ENCODE measurements around the gene CORO2B.
"Not testable (repeated sequence)": the region's sequence is repeated elsewhere in the genome, so short reads cannot be mapped to it uniquely, and the experiment has no call there.

The CORO2B gene

DNA sequence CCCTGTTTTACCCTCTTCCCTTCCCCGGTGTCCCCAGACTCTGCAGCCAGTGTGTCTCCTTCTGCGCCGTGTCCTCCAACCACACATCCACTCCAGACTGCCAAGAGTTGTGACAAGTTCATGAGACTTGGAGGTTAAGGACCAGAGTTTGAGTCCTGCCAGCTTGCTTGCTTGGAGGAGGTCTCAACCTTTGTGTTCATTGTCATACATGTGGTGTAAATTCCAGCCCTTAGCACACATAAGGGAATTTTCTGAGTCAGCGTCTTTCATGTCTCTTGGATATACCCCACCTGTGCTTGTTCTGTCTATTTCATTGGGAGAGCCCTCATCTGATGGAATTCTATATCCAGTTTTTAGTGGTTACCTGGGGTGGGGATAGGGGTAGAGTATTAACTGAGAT, 13.3 kb downstream of the CORO2B start:
- DNase-seq (ENCODE audit: low read depth in 2 of 2), result no peak

DNA sequence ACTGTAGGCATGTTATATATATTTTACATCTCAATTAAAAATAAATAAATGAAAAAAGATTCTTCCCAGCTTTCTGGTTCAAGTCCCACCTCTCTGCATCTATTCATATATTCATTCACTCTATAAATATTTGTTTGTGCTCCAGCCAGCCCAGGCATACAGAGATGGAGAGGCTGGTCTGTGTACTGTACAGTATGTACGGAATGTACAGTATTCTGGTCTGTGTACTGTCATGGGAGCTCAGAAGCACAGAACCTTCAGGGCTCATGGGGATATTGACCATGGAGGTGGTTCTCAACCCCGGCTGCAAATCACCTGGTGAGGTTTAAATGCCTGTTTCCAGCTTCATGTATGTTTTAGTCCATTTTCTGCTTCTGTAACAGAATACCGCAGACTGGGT, 13.8 kb downstream of the CORO2B start:
- no peak for DNase-seq (ENCODE audit: low read depth in 2 of 2)

DNA sequence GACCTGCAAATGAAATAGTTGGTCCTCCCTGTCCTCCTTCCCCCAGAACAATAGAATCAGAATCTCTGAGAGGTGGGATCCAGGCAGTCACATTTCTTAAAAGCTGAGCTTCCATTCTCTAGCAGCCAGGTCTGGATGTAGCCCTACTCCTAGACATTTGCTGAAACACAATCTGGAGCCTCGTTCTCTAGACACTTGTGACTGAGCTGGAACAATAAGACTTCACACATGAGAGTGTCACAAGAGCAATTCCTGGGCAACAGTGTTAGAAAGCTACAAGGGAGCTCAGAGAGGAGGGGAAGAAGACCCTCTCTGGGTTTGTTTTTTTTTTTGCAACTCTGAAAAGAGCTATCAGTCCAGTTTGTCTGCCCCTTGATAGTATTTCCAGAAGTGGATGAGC, 14.5 kb downstream of the CORO2B start:
- DNase-seq (ENCODE audit: low read depth in 2 of 2), result no peak

DNA sequence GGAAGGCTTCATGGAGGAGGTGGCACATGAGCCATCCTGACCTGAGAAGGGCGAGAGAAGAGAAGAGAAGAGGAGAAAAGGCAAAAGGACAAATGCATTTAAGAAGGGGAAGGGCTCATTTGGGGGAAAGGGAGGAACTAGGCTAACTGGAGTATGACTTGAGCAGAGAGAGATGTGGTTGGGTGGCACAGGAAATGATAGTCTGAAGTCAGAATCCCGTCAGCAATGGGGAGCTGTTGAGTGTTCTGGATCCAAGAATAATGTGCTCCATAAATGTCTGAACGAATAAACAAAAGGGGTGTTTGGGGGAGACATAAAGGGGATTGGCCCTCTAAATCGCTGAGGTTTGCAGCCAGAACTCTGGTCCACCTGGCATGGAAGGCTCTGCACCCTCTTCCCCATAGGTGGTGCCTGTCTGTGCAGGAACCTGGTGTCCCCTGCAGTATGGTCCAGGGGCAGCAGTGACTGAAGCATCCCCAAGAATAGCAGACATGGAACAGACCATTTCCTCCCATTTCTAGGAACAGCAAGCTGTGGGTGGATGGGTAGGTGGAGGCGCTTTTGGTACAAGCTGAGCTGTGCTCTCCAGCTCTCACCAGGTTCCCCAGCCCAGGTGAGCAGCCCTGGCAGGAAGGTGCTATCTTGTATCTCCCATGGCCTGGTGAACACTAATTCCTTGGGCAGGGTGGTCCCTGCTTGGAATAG, 15.2 kb downstream of the CORO2B start:
- no peak for DNase-seq (ENCODE audit: low read depth in 2 of 2)

DNA sequence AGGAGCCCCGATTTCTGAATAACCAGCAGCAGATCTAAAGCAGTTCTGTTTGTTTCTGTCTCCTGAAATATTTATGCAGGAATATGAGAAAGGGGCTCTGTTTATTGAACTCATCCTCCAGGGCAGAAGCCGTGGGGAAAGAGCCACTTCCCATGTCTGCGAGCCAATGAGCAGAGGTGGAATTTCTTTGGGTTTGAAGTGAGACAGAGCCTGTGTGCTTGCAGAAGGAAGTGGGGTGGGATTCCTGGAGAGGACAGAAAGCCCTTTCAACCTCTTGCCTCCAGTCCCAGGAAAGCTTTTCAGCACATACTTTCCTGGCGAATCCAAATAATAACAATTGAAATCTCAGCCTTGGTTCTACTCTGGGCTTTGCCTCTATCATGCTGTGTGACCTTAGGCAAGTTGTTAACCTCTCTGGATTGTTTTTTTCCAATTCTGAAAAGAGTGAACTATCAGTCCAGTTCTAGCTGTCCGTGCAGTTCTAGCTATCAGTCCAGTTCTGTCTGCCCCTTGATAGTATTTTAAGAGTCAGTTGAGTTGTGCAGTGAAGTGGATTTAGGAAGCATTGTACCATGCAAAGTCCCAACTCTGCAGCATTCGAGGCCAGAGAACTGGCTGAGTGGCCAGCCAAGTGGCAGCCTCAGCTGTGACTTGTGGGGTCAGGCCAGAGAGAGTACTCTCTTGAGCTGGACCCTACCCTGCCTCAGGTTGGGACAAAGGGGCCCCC, 15.9 kb downstream of the CORO2B start:
- no peak for DNase-seq (ENCODE audit: low read depth in 2 of 2)

DNA sequence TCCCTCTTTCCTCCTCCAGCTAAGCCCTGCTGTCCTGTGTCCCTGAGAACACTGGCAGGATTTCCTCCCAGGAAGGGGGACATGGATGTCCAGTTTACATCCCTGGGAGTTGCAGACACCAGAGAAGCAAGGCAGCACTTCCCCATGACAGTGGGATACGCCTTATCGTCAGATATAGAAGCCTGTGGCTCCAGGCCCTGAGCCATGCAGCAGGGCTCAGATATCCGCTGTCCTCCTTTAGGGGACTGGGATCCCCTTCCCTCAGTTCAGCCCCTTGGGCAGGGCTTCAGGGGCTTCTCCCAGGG, 16.4 kb downstream of the CORO2B start:
- no peak for DNase-seq (ENCODE audit: low read depth in 2 of 2)

DNA sequence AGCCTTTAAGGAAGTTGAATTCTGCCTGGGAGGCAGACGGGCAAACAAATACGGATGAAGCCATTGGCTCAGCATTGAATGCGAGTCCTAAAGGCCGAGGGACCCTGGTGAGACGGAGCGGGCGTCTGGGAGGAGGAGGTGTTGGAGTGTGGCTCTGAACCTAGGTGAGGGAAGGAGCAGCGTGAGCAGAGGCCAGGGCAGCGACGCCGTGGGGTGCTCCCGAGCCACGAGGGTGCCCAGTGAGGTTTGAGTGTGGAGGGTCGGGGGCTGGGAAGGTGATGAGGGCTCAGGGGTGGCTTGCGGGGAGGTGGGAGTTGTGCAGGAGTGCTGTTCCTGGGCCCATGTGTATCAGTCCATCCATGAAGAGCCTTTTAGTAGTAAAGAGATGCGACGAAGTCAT, 17.0 kb downstream of the CORO2B start:
- DNase-seq (ENCODE audit: low read depth in 2 of 2), result no peak

DNA sequence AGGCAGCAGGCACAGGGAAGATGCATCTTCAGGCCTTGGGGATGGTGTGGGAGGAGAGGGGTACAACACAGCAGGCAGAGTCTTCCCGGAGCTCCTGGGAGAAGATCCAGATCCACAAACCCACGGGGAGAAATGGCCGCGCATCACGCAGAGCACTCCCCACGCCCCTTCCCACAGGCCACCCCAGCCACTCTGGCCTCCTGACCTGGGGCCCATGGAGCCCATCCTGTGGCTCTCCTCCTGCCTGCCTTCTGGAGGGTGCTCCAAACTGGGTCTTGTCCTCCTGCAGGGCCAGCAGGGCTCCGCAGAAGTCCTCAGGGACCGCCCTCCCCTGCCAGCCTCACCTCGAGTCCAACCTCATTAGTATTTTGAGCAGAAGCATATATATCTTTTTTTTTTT, 17.9 kb downstream of the CORO2B start:
- DNase-seq (ENCODE audit: low read depth in 2 of 2), result no peak

DNA sequence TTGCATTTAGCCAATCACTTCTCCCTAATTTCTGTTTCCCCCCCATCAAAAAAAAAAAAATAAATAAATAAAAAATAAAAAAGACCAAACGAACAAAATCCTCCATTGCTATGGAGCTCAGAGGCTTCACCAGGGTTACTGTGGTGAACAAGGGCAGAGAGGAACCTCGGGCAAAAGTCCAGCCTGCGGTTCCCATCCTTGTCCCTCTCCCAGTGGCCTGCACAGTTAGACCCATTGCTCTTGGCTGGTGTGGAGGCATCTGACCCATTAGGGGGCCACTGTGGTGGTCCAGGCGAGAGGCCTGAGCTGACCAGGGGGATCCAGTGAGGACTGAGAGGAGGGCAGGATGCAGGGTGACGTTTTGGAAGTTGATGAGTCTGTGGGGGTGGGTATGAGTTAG, 18.8 kb downstream of the CORO2B start:
- DNase-seq (ENCODE audit: low read depth in 2 of 2), result no peak

DNA sequence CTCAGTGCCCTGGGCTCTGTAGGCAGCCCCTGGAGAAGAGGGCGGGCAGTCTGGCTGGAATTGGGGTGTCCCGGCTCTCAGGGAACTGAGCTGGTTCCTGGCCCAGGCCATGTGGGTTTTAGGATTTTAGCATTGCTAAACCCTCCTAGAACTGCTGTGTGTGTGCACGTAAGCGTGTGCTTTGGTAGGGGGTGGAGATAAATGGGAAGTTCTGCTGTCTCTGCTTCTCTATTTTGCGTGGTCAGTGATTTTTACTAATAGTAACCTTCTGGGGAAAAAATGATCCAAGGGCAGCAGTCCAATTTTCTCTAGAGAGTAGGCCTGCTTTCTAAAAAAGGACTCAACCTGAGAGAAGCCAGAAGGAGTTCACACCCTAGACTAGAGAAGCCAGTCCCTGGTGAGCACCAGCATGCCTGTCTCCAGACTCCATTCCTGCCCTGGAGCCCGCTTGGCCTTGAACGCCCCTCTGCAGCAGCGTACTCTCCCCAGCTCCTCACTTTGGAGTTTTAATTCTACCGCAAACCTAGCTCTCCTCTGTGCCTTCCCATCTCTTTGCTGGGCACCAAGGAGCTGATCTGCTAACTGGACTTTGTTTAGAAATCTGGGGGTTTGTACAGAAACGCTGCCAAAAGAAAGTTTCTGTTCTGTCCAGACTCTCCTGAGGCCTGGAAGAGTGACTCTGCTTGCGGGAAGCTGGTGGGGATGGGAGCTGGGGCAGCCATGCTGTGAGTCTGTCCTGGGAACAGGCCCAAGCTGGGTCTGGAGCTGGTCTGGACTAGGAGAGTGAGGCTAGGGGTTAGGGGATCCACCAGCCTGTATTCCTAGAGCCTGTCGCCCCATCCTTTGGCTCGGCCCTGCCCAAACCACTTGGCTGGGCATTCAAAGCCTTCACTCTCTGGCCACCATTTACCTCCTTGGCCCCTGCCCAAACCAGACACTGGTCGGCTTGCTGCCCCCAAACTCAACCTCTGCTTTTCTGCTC, 19.7 kb downstream of the CORO2B start:
- DNase-seq (ENCODE audit: low read depth in 2 of 2), result no peak

DNA sequence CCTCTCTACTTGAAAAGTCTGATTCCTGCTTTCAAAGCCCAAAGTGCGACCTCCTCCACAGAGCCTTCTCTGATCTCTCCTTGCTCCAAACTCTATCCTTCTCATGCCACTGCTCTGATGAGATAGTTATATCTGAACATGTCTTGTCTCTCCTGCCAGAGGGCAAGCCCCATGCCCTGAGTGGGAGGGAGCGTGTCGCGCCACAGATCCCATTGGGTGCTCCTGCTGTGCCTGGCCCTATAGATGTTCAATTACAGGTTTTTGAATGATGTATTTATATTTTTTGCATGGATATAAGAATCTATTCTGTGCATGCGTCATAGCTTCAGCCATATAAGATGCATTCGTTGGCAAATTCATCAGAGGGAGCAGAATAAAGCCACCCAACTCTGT, 20.4 kb downstream of the CORO2B start:
- no peak for DNase-seq (ENCODE audit: low read depth in 2 of 2)

DNA sequence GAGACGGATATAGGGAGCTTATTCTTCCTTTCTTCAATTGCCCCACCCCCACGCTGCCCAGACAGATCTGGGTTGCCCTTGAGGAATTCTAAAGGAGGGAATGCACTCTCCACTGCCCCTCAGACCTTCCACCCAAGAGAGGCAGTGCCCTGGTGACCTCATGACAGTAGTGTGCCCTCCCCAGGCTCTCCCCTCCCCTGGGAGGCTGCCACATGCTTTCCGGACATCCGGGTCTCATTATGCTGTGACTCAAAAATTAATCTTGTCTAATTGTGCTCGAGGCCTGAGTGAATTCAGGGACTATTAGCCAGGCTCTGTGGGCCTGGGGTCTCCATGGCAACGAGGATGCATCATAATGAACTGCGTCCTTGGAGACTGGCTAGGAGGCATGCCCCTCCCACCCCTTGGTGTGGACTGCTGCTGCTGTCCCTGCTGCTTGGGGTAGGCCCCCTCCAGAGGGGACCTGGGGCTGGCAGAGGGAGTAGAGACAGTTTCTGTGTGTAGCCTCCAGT, 20.8 kb downstream of the CORO2B start:
- no peak for DNase-seq (ENCODE audit: low read depth in 2 of 2)

DNA sequence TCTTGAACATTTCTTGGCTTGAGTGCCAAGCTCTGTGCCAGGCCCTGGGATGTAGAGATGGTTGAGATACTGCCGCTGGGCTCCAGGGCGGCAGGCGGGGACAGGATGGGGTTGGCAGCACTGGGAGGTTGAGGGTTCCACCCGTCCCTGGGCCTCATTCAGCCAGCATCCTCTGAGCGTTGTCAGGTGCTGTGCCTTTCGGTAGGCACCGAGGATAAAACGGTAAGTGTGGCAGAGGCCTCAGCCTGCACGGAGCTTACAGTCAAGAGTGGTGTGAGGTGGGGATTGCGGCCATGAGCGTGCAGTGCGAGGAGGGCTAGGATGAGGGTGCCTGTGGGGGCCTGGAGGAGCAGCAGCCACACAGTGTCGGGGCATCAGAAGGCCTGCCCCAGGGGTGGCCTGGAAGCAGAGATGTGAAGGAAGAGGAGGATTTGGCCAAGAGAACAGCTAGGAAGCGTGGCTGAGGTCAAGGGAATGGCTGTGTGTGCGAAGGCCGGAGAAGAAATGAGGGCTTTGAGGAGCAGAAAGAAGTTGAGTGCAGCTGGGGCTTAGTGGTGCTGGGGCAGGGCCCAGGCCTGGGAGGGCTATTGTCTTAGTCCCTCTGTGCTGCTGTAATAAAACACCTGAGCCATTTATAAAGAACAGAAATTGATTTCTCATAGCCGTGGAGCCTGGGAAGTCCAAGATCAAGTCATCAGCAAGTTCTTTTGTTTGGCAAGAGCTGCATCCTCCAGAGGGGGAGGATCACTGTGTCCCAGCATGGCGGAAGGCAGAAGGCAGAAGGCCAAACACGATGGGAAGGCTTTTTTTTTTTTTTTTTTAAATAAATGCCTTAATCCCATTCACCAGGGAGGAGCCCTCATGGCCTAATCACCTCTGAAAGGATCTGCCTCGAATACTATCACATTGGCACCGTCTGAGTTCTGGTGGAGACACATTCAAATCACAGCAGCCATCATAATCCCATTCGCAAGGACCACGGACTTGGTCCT, 22.7 kb downstream of the CORO2B start:
- DNase-seq (ENCODE audit: low read depth in 2 of 2), result no peak

DNA sequence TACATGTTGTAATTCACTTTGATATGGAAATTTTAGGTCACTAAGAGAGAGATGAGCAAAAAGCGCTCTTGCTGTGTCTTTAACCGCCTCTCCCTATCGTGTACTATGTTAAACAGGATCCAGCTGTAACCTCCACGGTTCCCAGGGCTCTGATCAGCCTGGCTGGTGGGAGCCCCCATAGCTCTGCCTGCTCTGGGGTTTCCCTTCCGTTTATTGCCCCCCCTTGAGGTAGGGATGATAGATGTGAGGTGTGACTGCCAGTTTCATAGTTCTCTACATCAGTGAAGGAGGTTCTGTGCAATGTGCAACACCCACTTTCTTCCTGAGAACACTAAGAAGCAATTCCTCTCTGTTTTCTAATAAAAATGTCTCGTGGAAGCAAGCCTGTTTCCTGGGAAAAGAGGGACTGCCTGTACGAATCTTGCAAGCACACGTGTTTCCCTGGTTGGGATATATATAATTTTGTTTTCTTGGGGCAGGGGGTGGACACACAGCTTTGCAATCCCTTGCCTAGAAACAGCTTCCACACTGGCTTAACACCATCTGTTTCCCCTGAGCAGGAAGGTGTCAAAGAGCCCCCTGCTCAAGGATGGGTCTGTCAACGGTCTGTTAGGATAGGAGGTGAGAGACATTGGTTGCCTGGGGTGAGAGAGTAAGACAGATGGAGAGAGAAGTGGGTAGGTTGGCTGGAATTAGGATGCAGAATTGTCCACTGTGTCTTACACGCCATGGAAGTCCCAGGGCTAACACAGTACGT, 23.8 kb downstream of the CORO2B start:
- DNase-seq (ENCODE audit: low read depth in 2 of 2), result no peak

DNA sequence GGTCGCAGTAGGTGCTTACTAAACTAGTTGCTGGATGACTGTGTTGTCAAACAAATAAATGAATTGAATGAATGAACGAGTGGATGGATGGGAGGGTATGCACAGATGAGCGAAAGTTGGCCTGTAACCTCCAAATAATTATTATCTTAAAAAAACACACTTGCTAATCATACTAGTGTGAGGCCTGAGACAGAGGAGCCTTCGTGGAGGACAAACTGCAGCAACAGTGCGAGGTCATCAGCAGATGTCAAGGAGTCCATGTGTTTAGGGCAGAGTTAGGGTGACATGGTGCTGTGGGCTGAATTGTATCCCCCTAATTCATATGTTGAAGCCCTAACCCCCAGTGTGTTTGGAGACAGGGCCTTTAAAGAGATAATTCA, 24.4 kb downstream of the CORO2B start:
- DNase-seq (ENCODE audit: low read depth in 2 of 2), result no peak

DNA sequence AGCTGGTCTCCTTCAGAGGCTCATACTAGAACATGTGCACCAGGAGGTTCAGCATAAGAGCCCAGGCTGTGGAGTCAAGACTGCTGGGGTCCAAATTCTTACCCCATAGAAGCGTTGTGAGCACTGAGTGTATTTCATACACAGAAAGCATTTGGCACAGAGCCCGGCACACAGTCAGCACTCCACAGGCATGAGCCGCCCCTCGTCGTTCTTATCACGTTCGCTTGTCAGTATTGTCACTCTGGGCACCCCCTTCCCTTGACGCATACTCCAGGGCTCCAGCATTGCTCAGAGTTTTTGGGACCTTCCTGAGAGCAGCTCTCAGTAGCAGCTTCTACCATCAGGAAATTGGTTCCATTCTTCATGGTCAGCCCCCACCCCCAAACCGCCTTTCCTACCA, 25.2 kb downstream of the CORO2B start:
- DNase-seq (ENCODE audit: low read depth in 2 of 2), result no peak

DNA sequence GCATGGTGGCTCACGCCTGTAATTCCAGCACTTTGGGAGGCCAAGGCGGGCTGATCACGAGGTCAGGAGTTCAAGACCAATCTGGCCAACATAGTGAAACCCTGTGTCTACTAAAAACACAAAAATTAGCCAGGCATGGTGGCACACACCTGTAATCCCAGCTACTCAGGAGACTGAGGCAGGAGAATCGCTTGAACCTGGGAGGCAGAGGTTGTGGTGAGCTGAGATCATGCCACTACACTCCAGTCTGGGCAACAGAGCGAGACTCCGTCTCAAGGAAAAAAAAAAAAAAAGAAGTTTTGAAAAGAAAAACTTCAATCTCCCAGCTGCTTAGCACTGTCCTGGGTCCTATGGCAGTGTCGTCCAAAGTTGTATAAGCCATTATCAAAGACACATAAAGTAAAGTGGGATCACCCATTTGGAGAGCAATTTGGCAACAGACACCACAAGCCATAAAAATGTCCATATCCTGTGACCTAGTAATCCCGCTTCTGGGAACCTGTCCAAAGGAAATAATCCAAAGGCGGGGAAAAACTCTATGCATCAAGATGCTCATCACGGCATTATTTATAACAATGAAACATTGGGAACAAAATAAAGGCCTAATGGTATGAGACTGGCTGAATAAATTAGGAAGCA, 26.2 kb downstream of the CORO2B start:
- DNase-seq (ENCODE audit: low read depth in 2 of 2), result not testable (repeated sequence)

DNA sequence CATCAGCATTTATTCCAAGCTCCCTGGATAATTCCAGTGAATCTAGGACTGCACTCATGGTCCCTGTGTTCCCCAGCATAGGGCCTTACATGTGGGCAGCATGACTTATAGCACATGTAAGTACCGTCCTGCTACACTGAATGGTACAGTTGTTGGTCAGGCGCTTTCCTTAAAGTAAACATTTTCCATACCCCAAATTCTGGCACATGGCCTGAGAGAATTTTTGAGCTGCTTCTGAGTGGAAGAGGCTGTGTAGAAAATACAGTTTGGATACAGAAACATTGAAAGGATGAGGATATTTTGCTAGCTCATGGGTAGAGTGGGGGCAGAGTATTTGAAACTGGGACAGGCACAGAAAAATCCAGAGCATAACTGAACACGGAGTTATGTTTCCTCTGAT, 27.6 kb downstream of the CORO2B start:
- no peak for DNase-seq (ENCODE audit: low read depth in 2 of 2)

DNA sequence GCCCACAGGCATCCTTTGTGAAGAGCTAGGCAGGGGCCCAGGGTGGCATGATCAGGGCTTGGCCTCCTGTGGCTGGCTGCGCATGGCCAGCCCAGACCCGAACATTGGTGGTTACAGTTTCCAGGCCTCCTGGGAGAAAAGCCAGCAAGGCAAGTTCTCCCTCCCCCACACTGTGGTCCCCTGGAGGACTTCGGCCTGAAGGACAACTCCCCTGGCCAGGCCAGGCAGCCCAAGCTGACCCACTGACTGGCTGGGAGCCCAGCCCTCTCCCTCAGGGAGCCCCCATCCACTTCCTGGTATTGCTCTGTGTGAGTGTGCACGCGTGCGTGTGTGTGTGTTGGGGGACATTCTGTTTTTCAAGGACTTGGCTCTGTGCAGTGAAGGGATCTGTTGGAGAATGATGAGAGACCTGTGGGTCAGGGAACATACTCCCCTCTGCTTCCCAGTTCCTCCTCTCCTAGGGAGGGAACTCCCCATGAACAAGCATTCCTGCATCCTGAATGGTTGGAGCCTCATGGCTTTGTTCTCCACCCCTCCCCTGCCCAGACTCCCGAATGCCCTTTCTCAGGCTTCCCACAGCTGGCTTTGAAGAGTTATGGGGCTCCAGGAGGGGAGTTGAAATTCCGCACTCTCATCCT, 29.5 kb downstream of the CORO2B start:
- DNase-seq (ENCODE audit: low read depth in 2 of 2), result no peak

DNA sequence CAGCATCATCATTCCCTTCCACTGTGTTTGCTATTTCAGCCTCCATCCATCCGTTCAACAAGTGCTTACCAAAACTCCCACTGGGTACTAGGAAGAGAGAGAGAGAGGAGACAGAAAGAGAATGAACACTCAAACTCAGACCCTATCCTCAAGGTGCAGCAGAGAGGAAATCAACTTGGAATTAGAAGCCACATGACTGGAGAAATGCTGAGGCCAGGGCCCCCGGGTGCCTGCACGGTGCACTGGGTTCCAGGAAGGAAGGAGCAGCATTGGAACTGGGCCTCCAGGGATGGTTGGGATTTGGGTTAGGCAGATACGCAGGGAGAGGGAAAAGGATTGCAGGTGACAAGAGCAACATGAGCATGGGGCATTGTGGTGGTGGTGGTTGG, 30.0 kb downstream of the CORO2B start:
- no peak for DNase-seq (ENCODE audit: low read depth in 2 of 2)
